Fibroblast of lung (primary cell): ENCODE data around the gene C19orf67.

Experiments
- EZH2 ChIP-seq: IDR thresholded peaks from 2 replicates; pipeline ENCODE4 v1.5.1; 2012; ENCODE audit warnings: low read length, control low read depth, mild to moderate bottlenecking; ENCODE audit errors: missing control alignments
- TF ChIP-seq, protein P1 (sequence below), 2 donors: IDR thresholded peaks in 1 of 2; conservative IDR thresholded peaks in 1 of 2; 1 replicate in 1 of 2; 2 replicates in 1 of 2; pipeline ENCODE4 v1.5.1; 2011 to 2012; ENCODE audit warnings: low read length in 2 of 2, control low read depth in 1 of 2, inconsistent platforms in 1 of 2, low read depth in 1 of 2, mild to moderate bottlenecking in 1 of 2

DNA sequence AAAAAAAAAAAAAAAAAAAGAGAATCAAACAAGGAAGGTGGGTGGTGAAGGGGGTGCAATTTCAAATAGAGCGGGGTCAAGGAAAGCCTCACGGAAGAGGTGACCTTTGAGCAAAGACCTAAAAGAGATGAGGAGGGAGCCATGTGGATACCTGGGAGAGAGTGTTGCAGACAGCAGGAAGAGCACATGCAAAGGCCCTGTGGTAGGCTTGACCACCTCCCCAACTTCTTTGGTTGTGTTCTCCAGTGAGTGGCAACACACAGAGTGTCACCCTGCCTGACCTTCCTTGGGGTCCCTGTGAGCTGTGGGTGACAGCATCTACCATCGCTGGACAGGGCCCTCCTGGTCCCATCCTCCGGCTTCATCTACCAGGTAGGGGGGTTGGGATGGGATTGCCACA lies 35.1 kb downstream of the C19orf67 start:
- TF ChIP-seq, protein P1, sequence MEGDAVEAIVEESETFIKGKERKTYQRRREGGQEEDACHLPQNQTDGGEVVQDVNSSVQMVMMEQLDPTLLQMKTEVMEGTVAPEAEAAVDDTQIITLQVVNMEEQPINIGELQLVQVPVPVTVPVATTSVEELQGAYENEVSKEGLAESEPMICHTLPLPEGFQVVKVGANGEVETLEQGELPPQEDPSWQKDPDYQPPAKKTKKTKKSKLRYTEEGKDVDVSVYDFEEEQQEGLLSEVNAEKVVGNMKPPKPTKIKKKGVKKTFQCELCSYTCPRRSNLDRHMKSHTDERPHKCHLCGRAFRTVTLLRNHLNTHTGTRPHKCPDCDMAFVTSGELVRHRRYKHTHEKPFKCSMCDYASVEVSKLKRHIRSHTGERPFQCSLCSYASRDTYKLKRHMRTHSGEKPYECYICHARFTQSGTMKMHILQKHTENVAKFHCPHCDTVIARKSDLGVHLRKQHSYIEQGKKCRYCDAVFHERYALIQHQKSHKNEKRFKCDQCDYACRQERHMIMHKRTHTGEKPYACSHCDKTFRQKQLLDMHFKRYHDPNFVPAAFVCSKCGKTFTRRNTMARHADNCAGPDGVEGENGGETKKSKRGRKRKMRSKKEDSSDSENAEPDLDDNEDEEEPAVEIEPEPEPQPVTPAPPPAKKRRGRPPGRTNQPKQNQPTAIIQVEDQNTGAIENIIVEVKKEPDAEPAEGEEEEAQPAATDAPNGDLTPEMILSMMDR (conservative IDR thresholded peaks at IDR 0.05 in 1 of 2, IDR thresholded peaks at IDR 0.05 in 1 of 2; ENCODE audit: low read depth in 1 of 2, low read length in 2 of 2) = no peak
- no peak for TF ChIP-seq EZH2
